Breast epithelium (tissue), 3 donors: ENCODE measurements around the gene ABHD10.

Experiments used
- CTCF ChIP-seq, 3 donors: fragments of 450-650 bp; IDR thresholded peaks; one replicate each; pipeline ENCODE4 v1.5.1; 2016 to 2017; ENCODE audit warnings: antibody characterized with exemption in 3 of 3, mild to moderate bottlenecking in 3 of 3, moderate library complexity in 3 of 3
- POLR2A ChIP-seq: fragments of 450-650 bp; IDR thresholded peaks from one replicate; pipeline ENCODE4 v1.6.1; 2016; ENCODE audit warnings: antibody characterized with exemption, mild to moderate bottlenecking, moderate library complexity
- POLR2AphosphoS5 ChIP-seq, 3 donors: sonication (generic); formaldehyde crosslinking; IDR thresholded peaks; one replicate each; pipeline ENCODE4 v1.6.1; 2017; ENCODE audit warnings: antibody characterized with exemption in 3 of 3

GRCh38 chr3:112013058-112013783, 34.4 kb downstream of the ABHD10 start:
- TF ChIP-seq CTCF (IDR thresholded peaks at IDR 0.05) = peak in 2 of 3 donors; percentile 49 to 58
- no peak for TF ChIP-seq POLR2A
- no peak for TF ChIP-seq POLR2AphosphoS5 (IDR thresholded peaks at IDR 0.05)
